GM12872 (cell line): ENCODE data around the gene ACTMAP.

Experiments used
- TF ChIP-seq, protein P1 (sequence below): IDR thresholded peaks from 3 replicates; pipeline ENCODE4 v1.5.1; 2011; ENCODE audit warnings: low read depth, mild to moderate bottlenecking, low read length, moderate library complexity; ENCODE audit not compliant: insufficient read depth

ACTMAP gene

DNA sequence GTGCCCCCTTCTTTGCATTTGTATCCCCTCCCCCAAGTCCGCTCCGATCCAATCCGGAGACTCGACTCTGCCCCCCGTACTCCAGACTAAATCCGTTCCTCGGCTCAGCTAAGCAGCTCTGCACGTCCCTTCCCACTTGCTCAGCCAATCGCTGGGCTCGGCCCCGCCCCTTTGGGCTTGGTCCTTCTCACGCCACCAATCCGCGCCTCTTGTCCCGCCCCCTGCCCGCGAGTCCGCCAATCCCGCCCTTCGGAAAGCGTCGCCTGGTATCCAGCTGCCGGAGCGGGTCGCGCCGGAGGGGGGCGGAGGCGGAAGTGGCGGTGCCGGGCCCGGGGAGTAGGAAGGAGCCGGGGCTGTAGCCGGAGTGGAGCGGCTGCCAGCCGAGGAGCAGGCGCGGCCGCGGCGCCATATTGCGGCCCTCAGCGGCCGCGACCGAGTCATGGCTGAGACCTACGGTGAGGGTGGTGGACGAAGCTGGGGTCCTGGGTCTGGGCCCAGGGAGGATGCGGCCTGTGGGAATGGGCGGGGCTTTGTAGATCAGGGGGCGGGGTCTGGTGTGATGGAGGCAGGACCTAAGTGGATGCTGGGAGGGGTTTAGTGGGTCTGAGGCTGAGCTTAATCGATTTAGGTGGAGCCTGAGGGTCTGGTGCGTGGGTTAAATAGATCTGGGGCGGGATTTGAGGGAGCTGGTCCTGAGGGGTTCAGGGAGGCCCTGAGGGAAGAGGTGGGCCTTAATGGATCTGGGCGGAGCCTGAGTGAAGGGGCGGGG is 27.8 kb upstream of the ACTMAP start, which contains the start of gene RAB4B:
TSS of gene RAB4B (plus strand) at position 311 of the 769 bp plus-strand sequence. CDS start at position 440, 129 bp downstream.
- TF ChIP-seq, protein P1, sequence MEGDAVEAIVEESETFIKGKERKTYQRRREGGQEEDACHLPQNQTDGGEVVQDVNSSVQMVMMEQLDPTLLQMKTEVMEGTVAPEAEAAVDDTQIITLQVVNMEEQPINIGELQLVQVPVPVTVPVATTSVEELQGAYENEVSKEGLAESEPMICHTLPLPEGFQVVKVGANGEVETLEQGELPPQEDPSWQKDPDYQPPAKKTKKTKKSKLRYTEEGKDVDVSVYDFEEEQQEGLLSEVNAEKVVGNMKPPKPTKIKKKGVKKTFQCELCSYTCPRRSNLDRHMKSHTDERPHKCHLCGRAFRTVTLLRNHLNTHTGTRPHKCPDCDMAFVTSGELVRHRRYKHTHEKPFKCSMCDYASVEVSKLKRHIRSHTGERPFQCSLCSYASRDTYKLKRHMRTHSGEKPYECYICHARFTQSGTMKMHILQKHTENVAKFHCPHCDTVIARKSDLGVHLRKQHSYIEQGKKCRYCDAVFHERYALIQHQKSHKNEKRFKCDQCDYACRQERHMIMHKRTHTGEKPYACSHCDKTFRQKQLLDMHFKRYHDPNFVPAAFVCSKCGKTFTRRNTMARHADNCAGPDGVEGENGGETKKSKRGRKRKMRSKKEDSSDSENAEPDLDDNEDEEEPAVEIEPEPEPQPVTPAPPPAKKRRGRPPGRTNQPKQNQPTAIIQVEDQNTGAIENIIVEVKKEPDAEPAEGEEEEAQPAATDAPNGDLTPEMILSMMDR: no peak

DNA sequence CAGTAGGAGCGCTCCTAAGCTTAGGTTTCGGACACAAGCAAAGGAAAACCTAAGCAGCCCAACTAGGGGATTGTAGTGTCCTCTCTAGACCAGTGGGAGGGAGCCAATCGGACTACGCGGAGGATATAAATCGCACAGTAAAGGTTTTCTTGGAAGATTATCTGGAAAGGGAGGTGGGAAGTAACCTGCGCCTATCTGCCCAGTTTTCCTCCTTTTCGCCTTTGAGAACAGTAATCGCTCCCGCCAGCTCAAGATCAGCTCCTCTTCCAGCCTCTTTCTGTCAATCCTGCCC is 27.3 kb upstream of the ACTMAP start:
- TF ChIP-seq, protein P1: no peak

DNA sequence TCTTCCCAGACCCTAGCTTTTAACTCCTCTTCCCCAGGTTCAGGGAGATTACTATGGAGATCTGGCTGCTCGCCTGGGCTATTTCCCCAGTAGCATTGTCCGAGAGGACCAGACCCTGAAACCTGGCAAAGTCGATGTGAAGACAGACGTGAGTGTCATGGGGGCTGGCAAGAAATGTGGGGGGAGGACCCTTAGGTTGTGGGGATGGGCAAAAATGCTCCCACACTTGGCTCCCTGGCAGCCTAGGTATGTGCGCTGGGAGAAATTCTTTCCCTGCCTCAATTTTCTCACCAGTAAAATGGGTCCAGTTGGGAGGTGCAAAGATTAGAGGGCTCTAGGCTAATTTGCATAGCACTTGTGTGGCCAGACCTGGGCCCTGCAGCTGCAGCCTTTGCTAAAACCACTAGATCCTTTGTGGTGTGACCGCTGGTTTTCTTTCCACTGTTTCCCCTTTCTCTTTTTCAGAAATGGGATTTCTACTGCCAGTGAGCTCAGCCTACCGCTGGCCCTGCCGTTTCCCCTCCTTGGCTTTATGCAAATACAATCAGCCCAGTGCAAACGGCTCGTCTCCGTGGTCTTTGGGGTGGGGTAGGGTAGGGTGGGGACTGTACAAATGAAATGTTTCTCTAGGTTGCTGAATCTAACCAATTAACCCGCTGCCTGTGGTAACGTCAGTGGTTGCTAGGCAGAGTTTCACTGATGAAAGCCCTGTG is 26.8 kb upstream of the ACTMAP start:
- TF ChIP-seq, protein P1: no peak

DNA sequence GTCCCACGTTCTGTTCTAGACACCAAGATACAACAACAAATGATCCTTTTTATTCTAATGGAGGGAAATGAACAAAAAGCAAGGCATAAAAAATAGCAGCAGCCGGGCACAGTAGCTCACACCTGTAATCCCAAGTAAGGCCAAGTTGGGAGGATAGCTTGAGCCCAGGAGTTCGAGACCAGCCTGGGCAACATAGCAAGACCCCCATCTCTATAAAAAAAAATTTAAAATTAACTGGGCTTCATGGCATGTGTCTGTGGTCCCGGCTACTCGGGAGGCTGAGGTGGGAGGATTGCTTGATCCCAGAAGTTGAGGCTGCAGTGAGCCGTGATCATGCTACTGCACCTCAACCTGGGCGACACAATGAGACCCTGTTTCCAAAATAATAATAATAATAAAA is 26.1 kb upstream of the ACTMAP start:
- TF ChIP-seq, protein P1: no peak

DNA sequence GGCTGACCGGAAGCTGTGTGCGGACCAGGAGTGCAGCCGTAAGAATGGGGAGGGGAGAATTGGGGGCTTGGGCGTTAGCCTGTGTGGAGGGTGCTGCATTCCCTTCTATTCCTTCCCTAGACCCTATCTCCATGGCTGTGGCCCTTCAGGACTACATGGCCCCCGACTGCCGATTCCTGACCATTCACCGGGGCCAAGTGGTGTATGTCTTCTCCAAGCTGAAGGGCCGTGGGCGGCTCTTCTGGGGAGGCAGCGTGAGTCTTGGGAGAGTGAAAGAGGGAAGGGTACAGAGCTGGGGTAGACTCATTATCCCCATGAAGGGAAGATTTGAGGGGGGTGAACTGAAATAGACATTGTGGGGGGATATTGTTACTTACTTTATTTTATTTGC is 25.4 kb upstream of the ACTMAP start:
- TF ChIP-seq, protein P1: no peak

DNA sequence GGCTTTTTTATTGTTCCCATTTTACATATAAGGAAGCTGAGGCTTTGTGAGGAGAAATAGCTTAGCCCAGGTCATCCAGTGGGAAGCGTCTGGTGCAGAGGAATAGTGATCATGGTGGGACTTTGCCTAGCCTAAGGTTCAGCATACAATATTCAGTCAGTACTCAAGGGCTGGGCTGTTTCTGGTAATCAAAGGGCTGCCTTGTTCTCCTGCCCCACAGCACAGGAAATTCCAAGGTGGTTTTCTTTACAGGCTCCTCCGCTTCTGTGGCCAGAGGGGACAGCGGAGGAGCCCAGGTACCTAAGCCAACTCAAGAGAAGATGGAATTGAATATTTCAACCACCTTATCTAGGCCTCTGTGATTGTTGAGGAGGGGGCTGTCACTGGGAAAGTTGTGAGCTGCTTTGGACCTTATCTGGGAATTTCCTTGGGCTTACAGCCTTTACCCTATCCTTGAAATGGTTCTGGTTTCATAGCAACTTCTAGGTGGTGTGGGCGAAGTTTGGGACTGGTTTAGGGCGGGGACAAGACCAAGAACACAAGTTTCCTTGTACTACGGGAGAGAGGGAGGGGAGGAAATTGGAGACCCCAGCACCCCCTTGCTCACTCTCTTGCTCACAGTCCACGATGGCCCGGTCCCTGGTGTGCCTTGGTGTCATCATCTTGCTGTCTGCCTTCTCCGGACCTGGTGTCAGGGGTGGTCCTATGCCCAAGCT is 24.8 kb upstream of the ACTMAP start, which contains the start of gene MIA:
TSS of gene MIA (plus strand) at position 606 of the 716 bp plus-strand sequence. CDS start at position 628, 22 bp downstream.
- TF ChIP-seq, protein P1: no peak

DNA sequence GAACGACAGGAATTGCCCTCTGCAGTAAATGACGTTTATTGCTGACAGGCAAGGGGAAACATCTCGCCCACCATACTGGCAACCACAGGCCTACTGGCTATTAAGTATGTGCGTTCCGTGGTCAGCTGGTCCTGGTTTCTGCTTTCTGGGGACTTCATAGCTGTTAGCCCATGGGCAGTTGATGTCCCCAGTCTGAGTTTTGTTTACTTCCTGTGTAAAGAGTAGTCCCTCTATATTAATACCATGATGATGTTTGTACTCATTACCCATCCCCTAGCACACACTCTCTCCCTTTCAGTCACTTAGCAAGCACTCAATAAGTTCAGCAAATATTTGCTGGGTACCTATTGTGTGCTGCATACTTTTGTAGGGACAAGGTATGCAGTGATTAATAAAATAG is 18.6 kb upstream of the ACTMAP start:
- TF ChIP-seq, protein P1: no peak
